ENCODE data around the gene PCYT1A.
"Not testable (repeated sequence)": the region's sequence is repeated elsewhere in the genome, so short reads cannot be mapped to it uniquely, and the experiment has no call there.

The PCYT1A gene

GRCh38 chr3:196315821-196316220 is 28.3 kb upstream of the PCYT1A start:
- Histone ChIP-seq H3K27ac (no peak overlapping the region), H3K4me3 (no peak overlapping the region)
- DNase-seq (ENCODE audit: low spot score), result no peak
- no peak for TF ChIP-seq CTCF (IDR thresholded peaks at IDR 0.05)

GRCh38 chr3:196314597-196314996 is 27.1 kb upstream of the PCYT1A start:
- TF ChIP-seq CTCF (IDR thresholded peaks at IDR 0.05), result no peak
- H3K4me3 ChIP-seq, result no peak overlapping the region
- no peak for DNase-seq (ENCODE audit: low spot score)
- H3K27ac ChIP-seq, result no peak overlapping the region

DNA sequence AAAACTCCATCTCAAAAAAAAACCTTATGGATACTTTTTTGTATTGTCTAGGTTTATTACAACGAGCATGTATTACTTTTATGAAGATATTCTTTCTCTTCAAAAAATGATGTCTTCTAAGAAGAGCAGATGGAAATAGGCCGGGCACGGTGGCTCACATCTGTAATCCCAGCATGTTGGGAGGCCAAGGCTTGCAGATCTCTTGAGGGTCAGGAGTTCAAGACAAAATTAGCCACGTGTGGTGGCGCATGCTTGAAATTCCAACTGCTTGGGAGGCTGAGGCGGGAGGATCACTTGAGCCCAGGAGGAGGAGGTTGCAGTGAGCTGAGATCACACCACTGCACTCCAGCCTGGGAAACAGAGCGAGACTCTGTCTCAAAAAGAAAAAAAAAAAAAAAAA is 26.6 kb upstream of the PCYT1A start:
- H3K27ac ChIP-seq; H3K4me3 ChIP-seq; DNase-seq (ENCODE audit: low spot score): not testable (repeated sequence)

GRCh38 chr3:196302960-196303359 is 15.4 kb upstream of the PCYT1A start:
- H3K27ac ChIP-seq; H3K4me3 ChIP-seq; DNase-seq (ENCODE audit: low spot score): not testable (repeated sequence)

DNA sequence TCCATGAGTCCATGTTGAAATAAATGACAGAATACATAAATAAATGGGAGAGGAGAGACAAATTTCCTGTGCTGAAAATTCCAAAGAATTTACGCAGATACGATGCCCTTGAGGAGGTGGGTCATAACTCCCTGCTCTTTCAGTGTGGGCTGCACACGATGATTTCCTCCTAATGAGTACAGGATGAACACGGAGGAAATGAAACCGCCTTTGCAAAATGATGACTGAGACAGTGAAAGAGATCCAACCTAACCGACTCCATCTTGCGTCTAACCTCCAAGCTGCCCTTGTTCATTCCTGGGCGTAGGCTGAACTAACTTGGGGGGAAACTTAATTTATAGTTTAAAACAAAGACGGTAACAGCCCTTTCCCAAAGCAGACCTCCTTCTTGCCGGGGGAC is 15.0 kb upstream of the PCYT1A start:
- H3K4me3 ChIP-seq; DNase-seq (ENCODE audit: low spot score); H3K27ac ChIP-seq: not testable (repeated sequence)

DNA sequence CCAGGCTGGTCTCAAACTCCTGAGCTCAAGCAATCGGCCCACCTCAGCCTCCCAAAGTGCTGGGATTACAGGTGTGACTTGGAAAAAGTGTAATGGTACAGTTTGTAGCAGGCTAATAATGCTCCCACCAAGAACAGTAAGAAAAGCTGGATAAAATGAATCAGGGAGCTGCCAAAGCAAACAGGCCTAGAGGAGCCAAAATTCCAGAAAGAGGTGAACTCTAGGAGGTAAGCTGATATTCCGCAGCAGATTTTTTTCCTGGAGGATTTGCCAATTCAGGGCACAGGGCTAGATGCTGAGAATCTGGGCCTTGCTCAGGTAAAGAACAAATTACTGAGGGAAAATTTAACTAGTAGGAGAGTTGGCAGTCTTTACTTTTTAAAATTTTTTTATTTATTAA is 11.0 kb upstream of the PCYT1A start:
- no peak overlapping the region for H3K4me3 ChIP-seq
- H3K27ac ChIP-seq, result no peak overlapping the region
- TF ChIP-seq CTCF (IDR thresholded peaks at IDR 0.05), result no peak
- DNase-seq (ENCODE audit: low spot score), result no peak

DNA sequence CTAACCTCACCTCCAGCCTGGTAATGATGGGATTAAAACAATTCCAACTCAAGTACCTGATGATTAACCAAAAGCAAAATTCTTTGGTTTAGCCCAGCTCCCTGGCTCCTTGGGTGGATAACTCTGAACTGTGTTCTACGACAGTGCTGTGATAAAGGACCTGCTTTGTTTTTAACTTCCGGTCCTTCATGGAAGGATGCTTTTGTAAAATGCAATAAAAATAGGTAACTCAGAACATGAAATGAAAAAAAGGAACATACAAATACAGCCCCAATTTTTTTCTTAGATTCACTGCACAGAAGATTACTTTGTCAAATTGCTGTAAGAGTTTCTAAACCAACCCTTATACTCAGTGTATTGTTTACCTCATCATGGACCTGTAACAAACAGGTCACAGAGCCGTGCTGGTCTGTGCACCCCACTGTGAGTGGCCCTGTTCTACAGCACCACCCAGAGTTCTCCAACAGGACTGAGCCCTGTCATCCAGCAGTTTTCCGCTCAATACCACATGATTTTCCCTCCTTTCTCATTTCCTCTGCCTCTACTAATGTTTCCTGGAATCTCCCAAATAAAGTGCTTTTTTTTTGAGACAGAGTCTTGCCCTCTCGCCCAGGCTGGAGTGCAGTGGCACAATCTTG is 4.9 kb upstream of the PCYT1A start:
- H3K4me3 ChIP-seq, result no peak overlapping the region
- TF ChIP-seq CTCF (IDR thresholded peaks at IDR 0.05), result no peak
- no peak for DNase-seq (ENCODE audit: low spot score)

DNA sequence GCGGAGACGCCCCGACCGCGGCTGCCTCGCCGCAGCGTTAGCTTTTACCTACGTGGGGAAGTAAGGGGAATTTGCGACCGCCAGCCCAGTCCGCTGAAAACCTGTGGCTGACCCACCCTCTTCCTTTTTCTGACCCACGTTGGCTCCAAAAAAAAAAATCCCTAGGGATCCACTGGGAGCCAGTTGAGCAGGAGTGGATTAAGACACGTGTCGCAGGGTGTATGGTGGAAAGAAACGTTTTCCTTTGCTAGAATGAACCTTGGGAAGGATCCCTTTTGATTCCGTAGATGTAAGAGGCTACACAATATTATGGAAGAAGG is 575 bp upstream of the PCYT1A start:
- no peak for TF ChIP-seq CTCF (IDR thresholded peaks at IDR 0.05)
- Histone ChIP-seq H3K27ac (peak overlapping the region; percentile 82 to 96), H3K4me3 (peak overlapping the region; percentile 88)
- no peak for DNase-seq (ENCODE audit: low spot score)

More for the DNA sequence above, 4.9 kb upstream of the PCYT1A start:
- H3K27ac ChIP-seq, result no peak overlapping the region

DNA sequence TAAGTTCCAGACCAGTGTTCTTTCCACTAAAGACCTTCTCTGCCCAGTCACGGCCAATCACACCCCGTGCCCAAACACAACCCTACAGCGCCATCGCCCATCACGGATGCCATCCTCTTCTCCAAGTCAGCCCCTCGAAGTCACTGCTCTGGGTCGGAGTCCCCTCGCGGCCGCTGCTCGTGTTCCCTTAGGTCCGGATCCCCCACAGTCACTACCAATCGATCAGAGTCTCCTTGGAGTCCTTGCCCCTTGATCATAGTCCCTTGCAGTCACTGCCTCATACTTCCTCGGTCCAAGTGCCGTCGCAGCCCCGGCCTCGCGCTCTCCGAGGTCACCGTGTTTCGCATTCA is 461 bp downstream of the PCYT1A start:
- no peak for TF ChIP-seq CTCF (IDR thresholded peaks at IDR 0.05)
- DNase-seq (ENCODE audit: low spot score), result no peak
- H3K27ac ChIP-seq, result peak overlapping the region; percentile 82 to 96
- H3K4me3 ChIP-seq, result peak overlapping the region; percentile 88
